B cell (primary cell): ENCODE results near the gene KCNE3. TPM values are rescaled to one million over a fixed set of nuclear protein-coding genes. Genes with fewer than 3 reads are reported as not detected.

Experiments
- ATAC-seq: fragments of 200-7000 bp; cut with Tn5 transposase; one replicate; pipeline ENCODE4 v1.10.0; 2021; ENCODE audit warnings: low read depth, mild to moderate bottlenecking, moderate number of reproducible peaks, moderate library complexity
- CTCF ChIA-PET: fragments of 350-600 bp; sonication (Branson Sonifier 250); formaldehyde crosslinking; loops from one replicate; lab custom pipeline; 2021; ENCODE audit warnings: antibody characterized with exemption, inconsistent platforms; lab: Charles Lee
- POLR2A ChIA-PET: fragments of 350-600 bp; sonication (Branson Sonifier 250); formaldehyde crosslinking; loops from one replicate; lab custom pipeline; 2021; ENCODE audit warnings: antibody characterized with exemption; lab: Charles Lee
- DNase-seq: peaks from one replicate; pipeline ENCODE4 v3.0.0; 2013
- H2AFZ ChIP-seq: 2 replicates; pipeline ENCODE4 v1.6.1; 2012; ENCODE audit warnings: mild to moderate bottlenecking, low read depth, low read length; ENCODE audit not compliant: insufficient read depth, poor library complexity, severe bottlenecking
- H3K27ac ChIP-seq, 2 donors: 1 replicate in 1 of 2; 2 replicates in 1 of 2; pipeline ENCODE4 v1.5.1; 2012 to 2013; ENCODE audit warnings: low read length in 2 of 2, mild to moderate bottlenecking in 2 of 2, moderate library complexity in 1 of 2
- H3K27me3 ChIP-seq, 4 experiments: fragments of 200-600 bp in 1 of 4; sonication (generic) in 1 of 4; replicated peaks in 1 of 4; 1 replicate in 2 of 4; 2 replicates in 2 of 4; pipeline versions ENCODE4 v1.6.1 to v1.7.0; 2013 to 2016; ENCODE audit warnings: low read length in 3 of 4, mild to moderate bottlenecking in 2 of 4, mixed read lengths in 1 of 4, moderate library complexity in 1 of 4; ENCODE audit not compliant: insufficient read depth in 4 of 4, control insufficient read depth in 3 of 4; ENCODE audit errors: control extremely low read depth in 1 of 4
- H3K36me3 ChIP-seq, 2 experiments: replicated peaks in 1 of 2; 1 replicate in 1 of 2; 2 replicates in 1 of 2; pipeline versions ENCODE4 v1.6.1 to v1.7.1; 2013; ENCODE audit warnings: low read length in 1 of 2; ENCODE audit not compliant: insufficient read depth in 2 of 2, control insufficient read depth in 1 of 2; ENCODE audit errors: control extremely low read depth in 1 of 2, extremely low read depth in 1 of 2
- H3K4me1 ChIP-seq, 2 donors: fragments of 200-600 bp in 1 of 2; sonication (generic) in 1 of 2; 1 replicate in 1 of 2; 2 replicates in 1 of 2; pipeline versions ENCODE4 v1.5.1 to v1.6.1; 2013 to 2017; ENCODE audit warnings: low read length in 2 of 2; ENCODE audit not compliant: control insufficient read depth in 2 of 2, insufficient read depth in 2 of 2
- H3K4me2 ChIP-seq: replicated peaks from 2 replicates; pipeline ENCODE3; 2012; ENCODE audit warnings: mild to moderate bottlenecking, low read depth, low read length; ENCODE audit not compliant: poor library complexity, severe bottlenecking
- H3K4me3 ChIP-seq, 5 experiments: fragments of 200-600 bp in 1 of 5; sonication (generic) in 1 of 5; 1 replicate in 3 of 5; 2 replicates in 2 of 5; pipeline versions ENCODE4 v1.5.1 to v1.7.0; 2011 to 2016; ENCODE audit warnings: low read length in 4 of 5, mild to moderate bottlenecking in 4 of 5, low read depth in 2 of 5, control low read depth in 1 of 5, moderate library complexity in 1 of 5; ENCODE audit not compliant: insufficient read depth in 1 of 5; ENCODE audit errors: control extremely low read depth in 1 of 5, extremely low read depth in 1 of 5
- H3K79me2 ChIP-seq: fragments of 200-600 bp; sonication (generic); one replicate; pipeline ENCODE4 v1.6.0; 2016; ENCODE audit warnings: low read length; ENCODE audit not compliant: control insufficient read depth, insufficient read depth
- H3K9ac ChIP-seq: fragments of 200-600 bp; sonication (generic); 2 replicates; pipeline ENCODE4 v1.6.1; 2017; ENCODE audit warnings: mild to moderate bottlenecking, low read length, moderate library complexity
- H3K9me3 ChIP-seq, 3 donors: one replicate each; pipeline versions ENCODE4 v1.6.1 to v1.7.1; 2013; ENCODE audit warnings: low read length in 2 of 3; ENCODE audit not compliant: control insufficient read depth in 2 of 3, insufficient read depth in 1 of 3; ENCODE audit errors: control extremely low read depth in 1 of 3
- H4K20me1 ChIP-seq: 2 replicates; pipeline ENCODE4 v1.6.0; 2012; ENCODE audit warnings: mild to moderate bottlenecking, low read length; ENCODE audit not compliant: insufficient read depth, control insufficient read depth, poor library complexity, severe bottlenecking
- H3K27ac Mint-ChIP-seq: one replicate; pipeline ENCODE4 v1.8.0; 2021; ENCODE audit warnings: mixed read lengths
- H3K27me3 Mint-ChIP-seq: one replicate; pipeline ENCODE4 v1.8.0; 2021; ENCODE audit warnings: mixed read lengths
- H3K4me1 Mint-ChIP-seq: one replicate; pipeline ENCODE4 v1.8.0; 2021; ENCODE audit warnings: mixed read lengths
- H3K4me3 Mint-ChIP-seq: one replicate; pipeline ENCODE4 v1.8.0; 2021; ENCODE audit warnings: mixed read lengths
- H3K9me3 Mint-ChIP-seq: one replicate; pipeline ENCODE4 v1.8.0; 2022; ENCODE audit warnings: mixed read lengths; ENCODE audit not compliant: insufficient read depth
- EZH2 ChIP-seq: IDR thresholded peaks from 2 replicates; pipeline ENCODE4 v1.6.1; 2012; ENCODE audit warnings: borderline replicate concordance, low read depth, mild to moderate bottlenecking, moderate library complexity, low read length; ENCODE audit not compliant: insufficient read depth, poor library complexity, severe bottlenecking
- WGBS: methylation state at CpG from one replicate; pipeline ENCODE4 v1.1.5; 2013; ENCODE audit warnings: missing lambda C conversion rate; ENCODE audit not compliant: insufficient coverage; 5-methylcytosine and 5-hydroxymethylcytosine counted together
- intact Hi-C: fragments of 100-400 bp; cut with micrococcal nuclease; formaldehyde crosslinking; loops from one replicate; pipeline ENCODE4 v1.10.0; 2022
- polyA plus RNA-seq: library from polyadenylated mRNA; depleted of rRNA; stranded (reverse); fragments of >200 nt; gene quantifications from 2 replicates; pipeline ENCODE4 v1.2.3, GENCODE V29; 2012
- total RNA-seq, 2 donors: library from RNA; stranded (reverse); fragments of 120-200 nt in 1 of 2; gene quantifications; 1 replicate in 1 of 2; 2 replicates in 1 of 2; pipeline versions ENCODE4 v1.2.3 to v1.2.4, GENCODE V29; 2013 to 2022
- TF ChIP-seq, protein P1 (sequence below): fragments of 200-600 bp; IDR thresholded peaks from one replicate; pipeline ENCODE4 v1.8.0; 2022; ENCODE audit warnings: antibody characterized with exemption, mild to moderate bottlenecking

KCNE3 gene
- total and polyA plus RNA-seq, 2 donors (not counting 1 experiment from before 2014, with no cell fraction given): 0.85 TPM; not detected in 1

DNA sequence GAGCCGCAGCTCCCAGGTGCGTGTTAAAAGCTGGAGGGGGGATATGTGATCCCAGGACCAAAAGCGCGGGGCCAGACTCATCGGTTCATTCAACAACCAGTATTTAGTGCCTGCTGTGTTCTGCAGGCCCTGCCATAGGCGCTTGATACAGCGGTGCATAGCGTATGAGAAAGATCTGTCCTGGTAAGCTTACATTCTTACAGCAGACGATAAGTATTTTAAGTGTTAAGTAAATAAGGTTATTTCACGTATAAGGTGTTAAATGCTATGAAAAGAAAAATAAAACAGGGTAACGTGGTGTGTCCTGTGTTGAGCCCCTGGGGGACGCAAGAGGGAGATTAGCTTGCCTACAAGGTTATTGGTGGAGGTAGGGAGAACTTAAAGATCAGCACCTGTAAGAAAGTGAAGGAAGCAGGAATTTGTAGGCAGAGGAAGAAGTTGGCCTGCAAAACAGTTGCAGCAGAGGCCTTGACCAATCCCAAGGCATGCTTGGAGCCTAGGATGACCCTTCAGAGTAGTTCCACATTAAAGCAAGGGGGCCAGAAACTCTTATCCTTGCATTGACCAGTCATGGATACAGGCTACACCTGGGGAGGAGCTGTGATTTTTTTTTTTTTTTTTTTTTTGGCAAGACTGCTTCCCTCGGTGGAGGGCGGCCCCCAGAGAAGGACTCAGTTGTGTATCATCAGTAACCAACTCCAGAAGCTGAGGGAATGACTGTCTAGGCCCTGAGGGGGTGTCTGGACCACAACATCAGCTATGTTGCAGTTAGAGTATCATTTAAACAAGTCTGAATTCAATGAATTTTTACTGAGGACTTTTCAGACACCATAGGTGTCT is 26.7 kb upstream of the KCNE3 start:
- Mint-ChIP-seq H3K9me3 (peaks cover 3% of the 10 kb centered on the region), H3K27me3 (no peaks in the 10 kb centered on the region), H3K27ac (peak overlapping the region; percentile 94), H3K4me1 (peaks cover 13% of the 10 kb centered on the region), H3K4me3 (peak overlapping the region; percentile 90)
- Histone ChIP-seq H3K9ac (peak overlapping the region; percentile 85), H3K27ac (peak overlapping the region; percentile 41 to 78), H3K9me3 (no peaks in the 10 kb centered on the region), H3K4me3 (peak overlapping the region; percentile 32 to 79 (median 75)), H3K4me1 (peaks cover 7 to 14% of the 10 kb centered on the region in 2 donors), H4K20me1 (no peaks in the 10 kb centered on the region), H3K79me2 (no peaks in the 10 kb centered on the region), H2AFZ (peak overlapping the region; percentile 99), H3K27me3 (no peaks in the 10 kb centered on the region), H3K36me3 (no peaks in the 10 kb centered on the region), H3K4me2 (peak overlapping the region; percentile 91)
- no peak for DNase-seq
- 19% methylated on average over 4 of the region's 14 CpGs for WGBS
- no peak for ATAC-seq
- no peak for TF ChIP-seq EZH2
- TF ChIP-seq, protein P1, sequence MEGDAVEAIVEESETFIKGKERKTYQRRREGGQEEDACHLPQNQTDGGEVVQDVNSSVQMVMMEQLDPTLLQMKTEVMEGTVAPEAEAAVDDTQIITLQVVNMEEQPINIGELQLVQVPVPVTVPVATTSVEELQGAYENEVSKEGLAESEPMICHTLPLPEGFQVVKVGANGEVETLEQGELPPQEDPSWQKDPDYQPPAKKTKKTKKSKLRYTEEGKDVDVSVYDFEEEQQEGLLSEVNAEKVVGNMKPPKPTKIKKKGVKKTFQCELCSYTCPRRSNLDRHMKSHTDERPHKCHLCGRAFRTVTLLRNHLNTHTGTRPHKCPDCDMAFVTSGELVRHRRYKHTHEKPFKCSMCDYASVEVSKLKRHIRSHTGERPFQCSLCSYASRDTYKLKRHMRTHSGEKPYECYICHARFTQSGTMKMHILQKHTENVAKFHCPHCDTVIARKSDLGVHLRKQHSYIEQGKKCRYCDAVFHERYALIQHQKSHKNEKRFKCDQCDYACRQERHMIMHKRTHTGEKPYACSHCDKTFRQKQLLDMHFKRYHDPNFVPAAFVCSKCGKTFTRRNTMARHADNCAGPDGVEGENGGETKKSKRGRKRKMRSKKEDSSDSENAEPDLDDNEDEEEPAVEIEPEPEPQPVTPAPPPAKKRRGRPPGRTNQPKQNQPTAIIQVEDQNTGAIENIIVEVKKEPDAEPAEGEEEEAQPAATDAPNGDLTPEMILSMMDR: no peak
- POLR2A ChIA-PET: interaction anchor here (1.5 to 1.6 kb wide), 2 partner anchors 95 to 98 kb away, joined by 10 to 11 read pairs; partner anchors contain the start of genes PGM2L1 and POLD3
- CTCF ChIA-PET: interaction anchor here (1.2 to 3.2 kb wide), 5 partner anchors 41 to 105 kb away, joined by 3 to 17 read pairs (median 7); partner anchors contain the start of gene POLD3
- intact Hi-C loops: loop anchor here (1.0 to 10.0 kb wide), 5 partner anchors 96 to 1741 kb away; partner anchors contain the start of genes PGM2L1, POLD3, SPCS2 and XRRA1
